NCI-H2227 (cell line): Measurements from ENCODE around the gene STIL.

Experiments
- DNase-seq: peaks from one replicate; lab custom pipeline; 2025; ENCODE audit not compliant: unreplicated experiment; lab: John Stamatoyannopoulos, UW

The STIL gene

DNA sequence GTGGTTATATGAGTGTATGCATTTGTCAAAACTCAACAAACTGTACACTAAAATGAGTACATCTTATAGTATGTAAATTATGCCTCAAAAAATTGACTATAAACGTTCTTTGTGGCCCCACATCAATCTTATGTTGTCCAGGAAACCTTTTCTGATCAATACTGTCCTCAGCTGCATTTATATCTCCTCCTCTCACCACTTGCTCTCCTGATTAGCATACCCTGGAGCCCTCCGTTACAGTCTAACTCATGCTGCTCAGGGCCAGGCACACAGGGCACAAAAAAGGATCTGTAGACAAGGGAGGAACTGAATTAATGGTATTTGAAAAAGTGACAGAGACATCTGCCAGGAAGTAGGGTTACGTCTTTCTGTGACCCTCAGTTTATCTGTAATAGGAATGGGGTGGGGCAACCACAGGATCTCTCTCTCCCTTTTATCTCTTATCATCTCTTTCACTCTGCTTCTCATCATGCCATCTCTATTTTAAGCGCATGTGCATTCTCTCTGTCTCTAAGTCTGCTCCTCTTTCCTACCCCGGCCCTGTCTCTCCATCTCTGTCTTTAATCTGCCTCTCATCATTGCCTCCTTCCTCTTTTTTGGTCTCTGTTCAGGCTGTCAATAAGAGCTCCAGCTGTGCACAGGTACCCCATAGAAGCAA, 74.9 kb downstream of the STIL start:
- DNase-seq = no peak

DNA sequence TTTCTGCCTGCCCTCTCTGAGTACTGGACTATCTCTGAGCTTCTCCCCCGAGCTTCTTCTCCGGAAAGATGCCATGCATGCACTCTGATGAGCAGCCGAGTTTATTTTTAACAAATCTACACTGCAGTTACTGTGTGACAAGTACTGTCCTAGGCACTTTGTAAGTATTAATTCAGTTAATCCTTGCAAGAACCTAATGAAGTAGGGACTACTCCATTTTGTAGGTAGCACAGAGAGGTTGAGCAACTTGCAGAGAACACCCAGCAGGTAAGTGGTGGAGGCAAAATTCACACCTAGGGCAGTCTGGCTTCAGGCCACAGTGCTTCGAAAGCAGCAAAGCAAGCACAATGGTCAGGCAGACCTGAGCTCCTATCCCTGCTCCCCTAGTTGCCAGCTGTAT, 78.1 kb downstream of the STIL start:
- DNase-seq = no peak

DNA sequence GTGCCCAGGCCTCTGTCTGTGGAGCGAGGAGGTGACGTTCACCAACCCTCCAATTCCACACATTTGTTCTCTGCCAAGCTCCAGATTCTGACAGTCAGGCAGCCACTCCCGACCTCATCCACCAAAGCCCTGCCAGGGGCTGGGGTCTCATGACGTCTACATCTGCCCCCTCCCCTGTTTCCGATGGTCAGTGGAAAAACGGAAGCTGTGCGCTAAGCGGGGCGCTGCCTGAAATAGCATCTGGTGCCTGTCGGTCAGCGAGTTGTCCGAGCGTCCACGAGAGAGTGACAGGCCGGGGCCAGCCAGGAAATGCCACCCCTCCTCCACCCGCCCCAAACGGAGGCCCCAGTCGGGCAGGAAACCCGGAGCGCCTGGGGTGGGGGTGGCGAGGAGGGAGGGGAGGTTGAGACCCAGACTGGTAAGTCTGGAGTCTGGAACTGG, 78.7 kb downstream of the STIL start:
- no peak for DNase-seq

DNA sequence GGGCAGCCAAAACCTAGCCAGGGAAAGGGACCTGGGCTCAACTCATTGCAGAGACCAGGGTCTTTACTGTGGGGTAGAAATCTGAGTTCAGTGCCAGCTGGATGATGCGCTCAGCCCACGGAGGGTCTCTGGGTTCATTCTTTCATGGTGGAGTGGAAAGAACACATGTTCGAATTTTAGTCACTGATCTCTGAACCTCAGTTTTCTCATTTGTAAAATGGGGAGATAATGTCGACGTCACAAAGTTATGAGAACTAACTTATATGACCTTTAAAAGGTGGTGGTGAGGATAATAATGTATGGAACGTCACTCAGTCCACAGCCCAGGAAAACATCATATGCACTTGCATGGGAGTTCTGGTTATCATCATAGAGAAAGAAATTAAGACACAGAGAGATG, 80.8 kb downstream of the STIL start:
- DNase-seq = no peak

DNA sequence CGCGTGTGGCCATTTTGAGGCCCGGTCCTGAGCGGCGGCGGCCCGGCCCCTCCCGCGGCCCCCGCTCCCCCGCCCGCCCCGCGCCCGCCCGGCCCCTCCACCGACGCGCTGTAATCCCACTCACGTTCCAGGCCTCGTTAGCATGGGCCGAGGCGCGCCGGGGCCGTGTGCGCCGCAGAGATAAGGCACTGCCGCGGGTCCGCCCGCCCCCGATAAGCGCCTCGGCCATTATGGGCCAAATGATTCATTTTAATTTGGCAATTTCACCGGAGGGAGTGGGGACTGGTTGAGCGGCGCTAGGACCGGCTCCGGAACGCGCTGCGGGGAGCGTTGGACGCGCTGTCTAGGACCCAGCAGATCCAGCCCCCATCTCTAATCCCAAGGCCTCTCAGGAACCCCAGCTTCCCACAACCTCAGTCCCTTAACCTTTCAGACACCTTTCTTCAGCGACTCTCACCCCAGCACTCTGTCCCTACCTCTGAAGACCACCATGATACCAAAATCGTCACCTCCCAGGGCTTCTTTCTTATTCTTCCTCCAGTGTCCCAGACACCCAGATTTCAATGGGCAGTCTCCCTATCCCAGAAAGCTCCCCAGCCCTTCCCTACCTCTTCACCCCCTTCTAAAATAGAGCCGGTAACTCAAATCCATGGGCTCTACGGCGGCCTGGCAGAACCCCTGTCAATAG, 81.6 kb downstream of the STIL start, which contains the start of gene TAL1:
Gene TAL1, minus strand, starts transcription at position 39 of the 688 bp plus-strand sequence. CDS start 6,337 bp downstream, outside the sequence.
- DNase-seq = peak; percentile 67

DNA sequence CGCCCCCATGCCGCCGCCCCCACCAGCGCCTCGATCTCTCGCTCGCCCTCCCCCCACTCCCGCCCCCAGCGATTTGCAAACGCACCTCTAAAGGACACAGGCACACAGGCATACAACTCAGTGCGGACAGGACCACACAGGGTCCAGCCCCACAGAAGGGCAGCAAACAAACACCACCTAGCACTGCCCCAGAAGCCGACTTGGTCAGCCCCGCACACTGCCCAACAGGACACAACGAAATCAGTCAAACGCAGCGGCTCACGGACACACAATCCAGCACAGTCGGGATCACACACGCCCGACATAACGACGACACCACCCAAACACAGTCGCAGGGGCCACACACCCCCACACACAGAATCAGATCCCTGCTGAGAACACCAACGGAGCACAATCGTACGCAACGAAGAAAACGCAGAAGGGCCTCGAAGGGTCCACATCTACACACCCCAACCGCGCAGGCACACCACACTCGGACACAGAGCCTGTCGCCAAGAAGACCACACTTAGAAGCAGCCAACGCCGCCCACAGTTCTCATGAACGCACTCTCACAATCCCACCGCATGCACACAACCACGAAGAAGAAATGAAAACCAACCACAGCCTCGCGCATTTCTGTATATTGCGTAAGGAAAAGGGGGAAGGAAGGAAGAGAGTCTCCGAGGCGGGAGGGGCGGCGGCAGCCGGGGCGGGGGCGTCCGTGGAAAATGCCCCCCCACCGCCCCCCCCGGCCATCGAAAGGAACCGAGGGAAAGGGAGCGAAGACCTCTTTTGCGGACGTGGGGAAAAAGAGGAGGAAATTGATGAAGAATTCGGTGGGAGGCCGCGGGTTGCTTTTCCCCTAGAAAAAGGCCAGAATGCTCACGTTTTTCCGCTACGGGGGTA, 82.4 kb downstream of the STIL start:
- peak; percentile 60 for DNase-seq

DNA sequence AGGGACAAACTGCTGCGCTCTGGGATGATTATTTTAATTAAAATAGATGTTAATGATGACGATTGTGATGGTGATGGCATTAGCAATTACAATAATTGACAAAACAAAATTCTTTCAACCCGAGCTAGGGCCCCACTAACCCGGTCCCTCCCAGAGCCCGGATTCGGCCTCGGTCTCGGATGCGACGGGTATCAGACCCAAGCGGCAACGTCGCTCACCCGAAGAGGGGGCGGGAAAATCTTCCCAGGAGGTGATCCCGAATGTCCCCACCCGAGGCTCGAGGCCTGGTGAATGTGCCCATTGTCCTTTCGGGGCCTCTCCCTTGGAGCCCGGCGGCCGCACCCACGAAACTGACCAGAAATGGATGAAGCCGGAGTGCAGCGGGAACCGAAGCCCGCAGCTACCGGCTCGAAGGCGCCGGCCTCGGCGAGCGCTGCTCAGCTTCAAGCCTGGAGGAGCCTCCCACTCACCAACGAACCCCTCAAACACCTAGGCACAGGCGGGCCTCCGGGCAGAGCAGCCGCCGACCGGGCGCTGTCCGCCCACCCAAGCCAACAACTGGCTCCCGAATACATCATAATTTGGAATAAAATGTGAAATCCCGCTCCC, 83.2 kb downstream of the STIL start:
- peak; percentile 77 for DNase-seq

DNA sequence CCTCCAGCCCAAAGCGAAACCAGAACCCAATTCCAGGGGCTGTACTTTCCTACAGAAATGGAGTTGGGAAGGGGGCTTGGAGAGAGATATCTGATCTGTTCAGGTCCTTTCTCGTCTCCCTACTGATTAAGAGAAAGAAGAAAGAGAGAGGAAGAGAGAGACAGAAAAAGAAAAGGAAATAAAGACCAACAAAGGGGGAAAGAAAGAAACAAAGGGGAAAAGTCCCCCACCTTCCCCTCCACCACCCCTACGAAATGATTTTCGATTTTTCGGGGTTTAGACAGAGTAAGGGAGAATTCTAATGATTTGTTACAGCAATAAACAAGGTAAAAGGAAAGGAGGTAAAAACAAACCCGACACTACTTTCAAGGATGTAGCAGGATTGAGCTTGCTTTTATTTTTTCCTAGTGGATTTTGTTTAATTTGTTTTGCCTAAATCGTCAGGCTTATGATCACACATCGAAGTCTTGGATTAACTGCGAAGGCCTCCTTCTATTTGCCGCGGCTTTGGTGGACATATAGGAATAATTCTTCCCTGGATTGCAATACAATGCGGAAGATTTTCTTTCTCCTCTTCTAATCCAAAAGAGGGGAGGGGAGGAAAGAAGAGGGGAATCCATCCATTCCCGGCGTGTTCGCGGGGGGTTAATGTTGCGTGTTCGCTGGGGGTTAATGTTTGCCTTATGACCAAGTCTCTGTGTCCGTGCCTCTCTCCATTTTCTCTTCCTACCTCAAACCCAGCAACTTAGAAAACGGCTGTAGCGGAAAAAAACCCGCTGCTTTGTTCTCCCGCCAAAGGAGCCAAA, 83.9 kb downstream of the STIL start:
- DNase-seq = peak; percentile 43

DNA sequence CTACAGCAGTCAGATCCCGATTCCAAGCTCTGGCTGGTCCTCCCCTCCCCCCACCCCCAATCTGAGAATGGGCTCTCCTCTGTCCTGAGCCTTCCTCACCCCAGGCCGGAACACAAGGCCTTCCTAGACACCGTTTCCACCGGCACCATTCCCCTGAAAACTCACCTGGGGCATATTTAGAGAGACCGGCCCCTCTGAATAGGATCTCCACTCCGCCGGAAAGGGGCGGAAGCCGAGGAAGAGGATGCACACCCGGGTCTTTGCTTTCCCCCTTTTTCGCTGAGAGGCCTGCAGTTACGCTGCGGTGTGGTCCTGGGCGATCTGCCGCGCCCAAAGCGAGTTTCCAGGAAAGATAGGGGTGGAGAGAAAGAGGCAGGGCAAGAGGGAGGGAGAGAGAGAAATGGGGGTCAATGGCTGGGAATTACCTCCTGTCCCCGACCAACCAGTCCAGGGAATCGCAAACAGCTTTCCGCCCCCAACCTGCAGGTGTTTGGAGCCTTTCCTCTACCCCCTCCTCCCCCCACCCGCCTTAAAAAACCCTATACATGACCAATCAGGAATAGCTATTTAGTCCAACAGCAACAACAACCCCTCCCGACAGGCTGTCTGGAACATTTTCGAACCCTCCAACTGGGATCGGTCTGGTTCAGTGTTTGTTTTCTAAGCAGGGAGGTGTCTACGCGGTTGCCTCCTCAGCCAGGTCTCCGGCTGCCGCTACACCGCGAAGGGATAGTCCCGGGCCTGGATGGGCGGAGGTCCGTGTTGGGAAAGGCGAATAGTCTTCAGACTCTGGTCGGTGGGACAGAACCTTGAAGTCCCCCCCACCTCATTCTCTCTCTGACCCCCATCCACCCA, 84.7 kb downstream of the STIL start:
- peak; percentile 31 for DNase-seq

DNA sequence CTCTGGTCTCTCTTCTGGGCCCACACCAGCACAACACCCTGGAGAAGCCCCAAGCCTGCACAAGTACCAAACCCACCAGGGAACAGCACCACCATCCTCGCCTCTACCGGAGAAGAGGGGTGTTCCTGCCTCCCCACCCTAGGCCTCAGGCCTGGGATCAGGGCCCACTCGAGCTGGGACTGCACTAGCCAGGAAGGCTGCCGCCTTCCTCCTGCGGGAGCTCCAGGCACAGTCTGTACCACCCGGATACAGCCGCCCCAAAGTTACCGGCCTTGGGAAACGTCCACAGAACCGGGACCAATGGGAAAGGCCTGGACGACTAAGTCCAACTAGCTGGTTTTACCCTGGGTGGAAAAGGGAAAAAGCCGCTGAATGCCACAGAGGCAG, 85.3 kb downstream of the STIL start:
- DNase-seq = no peak

DNA sequence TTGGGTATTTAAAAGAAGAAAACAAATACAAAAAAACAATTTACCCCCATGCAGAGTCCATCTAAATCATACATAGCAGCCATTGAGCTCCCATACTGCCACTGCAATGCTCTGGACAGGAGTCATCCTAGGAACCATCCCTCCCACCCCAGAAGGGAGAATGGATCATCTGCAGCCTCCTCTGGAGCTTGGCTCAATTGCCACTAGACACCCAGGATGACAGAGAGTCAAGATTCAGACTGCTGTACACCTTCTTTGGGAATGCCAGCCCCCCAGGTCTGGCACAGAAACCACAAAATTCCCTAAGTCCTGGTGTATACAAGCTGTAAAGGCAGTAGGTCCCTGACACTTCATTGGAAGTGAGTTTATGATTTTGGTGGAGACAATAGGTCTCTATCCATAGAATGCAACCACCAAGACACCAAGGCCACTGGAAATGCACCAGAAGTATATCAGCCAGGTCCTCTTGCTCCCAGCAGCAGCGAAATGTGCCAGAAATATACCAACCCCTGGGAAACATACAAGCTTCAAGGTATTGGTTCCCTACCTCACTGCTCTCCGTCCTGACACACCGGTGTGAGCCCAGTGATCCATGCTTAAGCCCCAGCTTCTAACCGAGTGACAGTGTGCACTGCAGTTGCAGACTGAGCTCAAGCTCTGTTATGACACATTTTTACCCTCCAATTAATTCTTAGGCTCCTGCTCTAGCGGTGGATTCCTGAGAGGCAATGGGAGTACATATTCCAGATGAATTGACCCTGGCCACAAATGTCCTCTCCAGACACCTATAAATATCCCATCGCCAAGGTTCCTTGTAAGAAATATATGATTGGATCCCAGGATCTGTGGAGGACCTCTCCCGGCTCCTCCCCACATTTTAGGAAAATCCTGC, 86.4 kb downstream of the STIL start:
- DNase-seq = no peak

DNA sequence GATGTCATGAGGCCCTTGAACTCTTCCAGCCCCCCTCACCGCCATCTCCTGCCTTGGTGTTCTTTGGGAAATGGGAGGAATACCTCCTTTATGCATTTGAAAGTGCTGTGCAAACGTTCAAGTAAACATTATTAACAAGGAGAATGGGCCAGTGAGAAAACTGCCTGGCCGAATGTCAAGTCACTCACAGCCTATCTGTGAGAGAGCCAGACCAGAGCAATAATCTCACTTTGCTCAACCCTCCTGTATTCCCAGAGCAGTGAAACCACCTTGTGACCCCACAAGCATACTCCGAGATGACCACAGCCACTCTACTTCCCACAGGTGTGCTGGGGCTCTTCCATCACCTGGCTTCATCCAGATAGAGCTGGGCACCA, 87.1 kb downstream of the STIL start:
- DNase-seq = no peak

DNA sequence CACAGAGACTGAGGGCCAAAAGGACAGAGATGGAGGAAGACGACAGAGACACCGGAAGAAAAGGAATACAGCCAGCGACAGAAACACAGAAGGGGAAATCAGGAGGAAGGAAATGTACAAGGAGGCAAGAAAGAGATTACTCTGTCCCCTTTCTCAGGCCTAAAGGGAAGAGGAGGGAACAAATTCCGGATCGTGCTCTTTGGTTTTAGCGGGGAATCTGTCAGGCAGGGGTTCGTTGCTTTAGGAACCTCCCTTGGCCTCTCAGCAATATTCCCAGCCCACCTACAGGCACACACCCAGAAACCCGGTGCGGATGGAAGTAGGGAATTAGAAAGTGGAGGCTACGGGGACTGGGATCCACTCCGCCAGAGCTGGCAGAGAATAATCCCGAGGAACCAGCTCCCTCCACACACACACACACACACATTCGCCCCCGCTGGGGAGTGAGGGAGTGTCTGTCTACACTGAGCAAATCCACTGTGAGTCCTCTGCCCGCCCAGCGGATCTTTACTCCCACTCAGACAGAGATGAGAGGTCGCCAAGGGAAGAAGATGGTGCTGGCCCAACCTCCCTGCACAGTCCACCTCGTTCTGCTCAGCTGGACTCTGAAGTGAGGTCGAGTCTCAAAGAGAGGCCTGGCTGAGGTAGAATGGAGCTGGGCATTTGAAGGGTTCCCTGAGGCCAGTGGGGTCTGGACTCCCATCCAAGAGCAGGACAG, 87.7 kb downstream of the STIL start:
- DNase-seq = peak; percentile 66

DNA sequence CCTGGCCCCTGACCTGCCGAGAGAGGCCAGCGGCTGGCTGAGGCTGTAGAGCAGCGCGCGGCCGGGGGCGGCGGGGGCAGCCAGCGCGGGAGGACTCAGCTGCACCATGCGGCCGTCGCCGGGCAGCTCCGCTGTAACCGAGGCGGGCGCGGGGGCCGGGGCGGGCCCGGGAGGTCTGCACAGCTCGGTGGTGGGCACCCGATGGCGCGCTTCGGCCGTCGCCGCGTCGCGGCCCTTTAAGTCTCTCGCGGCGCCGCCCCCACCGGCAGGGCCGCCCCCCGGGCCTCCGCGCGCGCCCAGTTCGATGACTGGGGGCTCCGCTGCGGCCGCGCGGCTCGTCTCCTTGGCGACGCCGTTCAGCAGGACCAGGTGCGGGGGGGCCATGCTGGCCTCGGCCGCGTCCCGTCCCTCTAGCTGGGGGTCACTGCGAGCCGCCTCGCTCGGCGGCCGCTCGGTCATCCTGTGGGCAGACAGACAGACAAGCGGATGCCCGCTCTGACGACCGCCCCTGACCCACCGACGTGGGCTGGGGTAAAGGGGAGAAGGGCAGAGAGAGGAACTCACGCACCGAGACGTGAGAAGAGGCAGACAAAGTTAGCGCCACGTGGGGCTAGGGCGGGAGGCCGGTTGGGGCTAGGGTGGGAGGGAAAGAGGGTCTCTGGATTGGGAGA, 88.4 kb downstream of the STIL start:
- DNase-seq = peak; percentile 76

DNA sequence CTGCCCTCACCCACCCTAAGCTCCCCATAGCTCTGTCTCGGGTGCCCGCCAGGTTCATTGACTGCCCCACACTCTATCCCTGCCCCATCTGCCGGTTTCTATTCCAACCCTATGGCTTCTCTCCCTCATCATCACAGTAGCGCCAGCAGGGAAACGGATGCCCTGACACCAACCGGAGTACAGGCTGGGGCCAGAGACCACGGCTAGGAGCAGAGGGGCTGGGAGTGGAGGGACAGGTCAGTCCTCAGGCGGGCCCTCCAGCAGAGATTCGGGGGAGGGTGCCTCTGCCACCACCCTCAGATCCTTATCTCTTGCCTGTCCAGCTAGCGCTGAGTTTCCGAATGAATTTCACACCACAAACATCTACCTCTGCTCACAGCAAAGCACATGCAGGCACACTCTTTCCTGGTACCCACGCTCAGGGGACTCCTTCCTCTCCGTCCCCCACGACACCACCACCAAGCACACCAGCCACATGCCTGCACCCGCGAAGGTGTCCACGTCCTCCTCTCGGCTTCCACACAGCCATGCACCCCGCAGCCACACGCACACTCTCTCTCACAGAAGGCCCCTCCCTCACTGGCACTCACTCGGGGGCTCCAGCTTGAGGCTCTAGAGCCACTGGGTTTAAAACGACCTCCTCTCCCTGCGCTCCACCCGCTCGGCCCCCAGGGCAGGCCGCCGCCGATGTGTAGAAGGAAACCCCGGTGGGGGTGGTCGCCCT, 89.1 kb downstream of the STIL start:
- DNase-seq = peak; percentile 28

DNA sequence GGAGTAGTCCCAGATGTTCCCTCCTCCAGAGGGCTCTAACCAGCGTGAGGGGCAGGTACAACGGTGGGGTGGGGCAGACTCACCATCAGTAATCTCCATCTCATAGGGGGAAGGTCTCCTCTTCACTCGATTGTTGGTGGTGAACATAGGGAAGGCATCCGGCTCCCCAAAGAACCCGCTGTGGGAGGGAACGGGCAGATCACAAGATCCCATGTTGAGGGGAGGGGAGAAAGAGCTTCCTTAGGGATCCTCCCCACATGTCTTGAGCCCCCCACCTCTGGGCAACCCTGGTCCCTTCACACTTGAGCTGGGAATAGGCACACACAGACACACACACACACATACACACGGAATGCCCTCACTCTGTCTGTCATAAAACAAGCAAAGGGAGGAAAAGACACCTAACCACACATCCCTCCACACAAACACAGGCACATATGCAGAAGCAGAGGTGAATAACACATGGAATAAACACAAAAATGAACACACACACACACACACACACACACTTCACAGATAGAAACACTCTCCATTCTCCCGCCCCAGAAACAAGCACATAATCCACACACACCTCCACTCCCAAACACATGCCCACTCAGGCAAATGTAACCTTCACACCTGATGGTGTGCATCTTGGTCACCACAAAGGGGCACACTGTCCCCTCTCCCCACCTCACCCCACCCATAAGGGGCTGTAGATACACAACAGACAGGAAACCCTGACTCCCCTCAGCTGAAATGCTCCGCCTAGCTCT, 89.8 kb downstream of the STIL start:
- no peak for DNase-seq
